Activated T-helper 9 cell treated with anti-CD3 and anti-CD28 coated beads, Interleukin-2, amount 50 U/mL, for 16 hours (primary cell): ENCODE results near the gene GRK1.
"Not testable (repeated sequence)": the region's sequence is repeated elsewhere in the genome, so short reads cannot be mapped to it uniquely, and the experiment has no call there.

Experiments used
- DNase-seq: peaks from one replicate; pipeline ENCODE4 v3.0.0-alpha.2; 2020; ENCODE audit warnings: low read depth

Gene GRK1

DNA sequence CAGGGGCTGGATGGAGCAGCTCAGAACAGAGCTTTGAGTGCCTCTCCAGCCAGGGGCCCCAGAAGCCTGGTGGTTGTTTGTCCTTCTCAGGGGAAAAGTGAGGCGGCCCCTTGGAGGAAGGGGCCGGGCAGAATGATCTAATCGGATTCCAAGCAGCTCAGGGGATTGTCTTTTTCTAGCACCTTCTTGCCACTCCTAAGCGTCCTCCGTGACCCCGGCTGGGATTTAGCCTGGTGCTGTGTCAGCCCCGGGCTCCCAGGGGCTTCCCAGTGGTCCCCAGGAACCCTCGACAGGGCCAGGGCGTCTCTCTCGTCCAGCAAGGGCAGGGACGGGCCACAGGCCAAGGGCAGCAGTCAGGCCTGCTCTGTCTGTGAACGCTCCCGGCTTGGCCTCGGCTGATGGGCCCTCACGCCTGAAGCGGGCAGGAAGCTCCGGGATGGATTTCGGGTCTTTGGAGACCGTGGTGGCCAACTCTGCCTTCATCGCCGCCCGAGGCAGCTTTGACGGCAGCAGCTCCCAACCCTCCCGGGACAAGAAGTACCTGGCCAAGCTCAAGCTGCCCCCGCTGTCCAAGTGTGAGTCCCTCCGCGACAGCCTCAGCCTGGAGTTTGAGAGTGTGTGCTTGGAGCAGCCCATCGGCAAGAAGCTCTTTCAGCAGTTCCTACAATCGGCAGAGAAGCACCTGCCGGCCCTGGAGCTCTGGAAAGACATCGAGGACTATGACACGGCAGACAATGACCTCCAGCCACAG is at the start of gene GRK1:
Gene GRK1, plus strand, starts transcription at position 269 of the 751 bp plus-strand sequence. Its CDS starts 168 bp downstream, at position 437.
- DNase-seq = no peak

DNA sequence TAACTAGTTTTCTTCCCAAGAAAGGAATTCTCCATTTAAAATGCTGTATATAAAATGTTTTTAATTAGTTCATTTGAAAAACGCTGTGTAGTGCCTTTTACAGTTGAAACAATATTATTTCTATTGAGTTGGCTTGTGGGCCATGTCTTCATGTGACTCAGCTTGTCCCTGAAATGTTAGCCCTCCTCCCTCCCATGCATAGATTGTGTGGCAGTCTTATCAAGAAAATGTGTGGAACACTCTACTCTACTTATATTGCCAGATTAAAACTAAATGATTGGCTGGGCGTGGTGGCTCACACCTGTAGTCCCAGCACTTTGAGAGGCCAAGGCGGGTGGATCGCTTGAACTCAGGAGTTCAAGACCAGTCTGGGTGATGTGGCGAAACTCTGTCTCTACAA is 49.1 kb upstream of the GRK1 start:
- no peak for DNase-seq

DNA sequence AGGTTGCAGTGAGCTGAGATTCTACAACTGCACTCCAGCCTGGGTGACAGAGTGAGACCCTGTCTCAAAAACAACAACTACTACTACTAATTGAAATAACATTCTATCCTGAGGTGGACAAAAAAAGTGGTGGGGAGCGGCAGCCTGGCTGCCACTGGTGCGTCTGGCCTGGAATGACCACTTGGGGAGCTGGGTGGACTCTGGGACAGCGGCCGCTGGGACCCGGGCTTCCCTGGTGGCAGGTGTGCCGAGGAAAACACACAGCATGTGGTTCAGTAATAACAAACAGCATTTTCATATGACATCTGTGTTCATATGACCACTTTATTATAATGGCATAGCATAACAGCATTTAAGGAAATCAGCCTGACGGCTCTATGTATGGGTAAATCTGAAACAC is 48.6 kb upstream of the GRK1 start:
- no peak for DNase-seq

DNA sequence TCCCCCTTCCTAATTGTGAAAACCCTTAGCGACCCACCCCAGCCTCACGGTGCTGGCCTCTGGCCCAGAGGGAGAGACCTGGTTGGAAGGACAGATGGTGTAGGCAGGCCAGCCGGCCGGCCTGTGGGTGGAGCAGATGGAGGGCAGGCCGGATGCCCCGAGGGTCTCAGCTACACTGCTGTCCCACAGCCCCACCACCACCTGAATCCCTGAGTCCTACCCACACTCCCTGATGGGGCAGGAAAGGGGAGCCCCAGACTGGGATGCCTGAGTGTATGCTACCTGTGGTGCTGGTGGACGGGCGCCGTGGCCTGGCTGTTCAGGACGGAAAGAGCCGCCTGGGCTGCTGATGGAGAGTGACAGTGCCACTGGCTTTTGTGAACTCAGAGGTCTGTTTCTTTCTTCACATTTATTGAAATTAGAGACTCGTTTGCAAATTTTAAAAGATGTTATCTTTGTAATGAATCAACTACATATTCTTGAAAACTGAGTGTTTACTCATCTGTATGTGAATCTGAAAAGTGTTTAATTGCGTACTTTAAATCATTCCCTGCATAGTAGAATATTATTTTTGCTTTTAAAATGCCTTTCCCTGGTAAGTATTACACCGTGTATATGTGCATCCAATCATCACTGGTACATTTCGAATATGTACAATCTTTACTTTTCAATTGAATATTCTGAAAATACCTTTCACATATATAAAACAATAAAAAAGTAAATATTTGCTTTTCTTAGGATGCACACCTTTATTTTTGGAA is 46.8 kb upstream of the GRK1 start:
- no peak for DNase-seq

DNA sequence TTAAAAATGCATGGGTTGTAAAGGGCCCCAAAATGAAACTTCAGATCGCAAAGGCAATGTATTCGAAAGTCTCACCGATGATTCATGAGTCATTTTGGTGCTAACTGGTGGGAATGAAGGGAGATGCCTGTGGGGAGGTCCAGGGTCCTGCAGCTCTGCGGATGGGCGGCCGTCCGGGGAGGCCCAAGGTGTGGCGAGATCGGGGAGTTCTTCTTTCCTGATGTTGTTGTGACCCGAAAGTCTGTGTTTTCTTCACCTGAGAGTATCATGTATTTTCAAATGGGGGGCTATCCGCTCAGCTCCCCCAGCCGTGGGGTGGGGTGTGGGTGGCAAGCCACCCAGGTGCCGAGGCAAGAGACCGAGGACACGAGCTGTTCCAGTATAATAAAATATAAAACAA is 46.0 kb upstream of the GRK1 start:
- DNase-seq = no peak

DNA sequence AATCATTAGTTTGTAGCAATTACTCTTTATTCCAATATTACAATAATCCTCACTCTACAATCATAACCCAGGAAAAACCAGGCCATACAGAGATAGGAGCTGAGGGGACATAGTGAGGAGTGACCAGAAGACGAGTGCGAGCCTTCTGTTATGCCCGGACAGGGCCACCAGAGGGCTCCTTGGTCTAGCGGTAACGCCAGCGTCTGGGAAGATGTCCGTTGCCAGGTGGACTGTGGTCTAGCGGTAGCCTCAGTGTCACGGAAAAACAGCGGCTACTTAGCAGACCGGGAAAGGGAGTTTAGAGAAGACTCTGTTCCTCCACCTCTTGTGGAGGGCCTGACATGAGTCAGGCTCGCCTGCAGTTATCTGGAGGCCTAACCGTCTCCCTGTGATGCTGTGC is 45.5 kb upstream of the GRK1 start:
- not testable (repeated sequence) for DNase-seq

DNA sequence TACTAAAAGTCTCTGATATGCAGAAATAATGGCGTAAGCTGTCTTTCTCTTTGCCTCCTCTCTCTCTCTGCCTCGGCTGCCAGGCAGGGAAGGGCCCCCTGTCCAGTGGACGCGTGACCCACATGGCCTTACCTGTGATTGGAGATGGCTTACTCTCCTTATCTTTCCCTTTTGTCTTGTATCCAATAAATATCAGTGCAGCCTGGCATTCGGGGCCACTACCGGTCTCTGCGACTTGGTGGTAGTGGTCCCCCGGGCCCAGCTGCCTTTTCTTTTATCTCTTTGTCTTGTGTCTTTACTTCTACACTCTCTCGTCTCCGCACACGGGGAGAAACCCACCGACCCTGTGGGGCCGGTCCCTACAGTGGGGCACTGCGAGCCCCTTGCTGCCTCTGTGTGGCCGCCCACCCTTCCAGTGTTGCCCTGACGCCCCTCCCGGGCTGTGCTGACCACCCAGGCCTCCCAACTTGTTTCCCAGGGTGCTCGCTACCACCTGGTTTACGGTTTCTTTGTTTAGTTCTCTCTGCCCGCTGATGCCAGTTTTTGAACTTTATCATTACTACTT is 45.0 kb upstream of the GRK1 start:
- DNase-seq = not testable (repeated sequence)

DNA sequence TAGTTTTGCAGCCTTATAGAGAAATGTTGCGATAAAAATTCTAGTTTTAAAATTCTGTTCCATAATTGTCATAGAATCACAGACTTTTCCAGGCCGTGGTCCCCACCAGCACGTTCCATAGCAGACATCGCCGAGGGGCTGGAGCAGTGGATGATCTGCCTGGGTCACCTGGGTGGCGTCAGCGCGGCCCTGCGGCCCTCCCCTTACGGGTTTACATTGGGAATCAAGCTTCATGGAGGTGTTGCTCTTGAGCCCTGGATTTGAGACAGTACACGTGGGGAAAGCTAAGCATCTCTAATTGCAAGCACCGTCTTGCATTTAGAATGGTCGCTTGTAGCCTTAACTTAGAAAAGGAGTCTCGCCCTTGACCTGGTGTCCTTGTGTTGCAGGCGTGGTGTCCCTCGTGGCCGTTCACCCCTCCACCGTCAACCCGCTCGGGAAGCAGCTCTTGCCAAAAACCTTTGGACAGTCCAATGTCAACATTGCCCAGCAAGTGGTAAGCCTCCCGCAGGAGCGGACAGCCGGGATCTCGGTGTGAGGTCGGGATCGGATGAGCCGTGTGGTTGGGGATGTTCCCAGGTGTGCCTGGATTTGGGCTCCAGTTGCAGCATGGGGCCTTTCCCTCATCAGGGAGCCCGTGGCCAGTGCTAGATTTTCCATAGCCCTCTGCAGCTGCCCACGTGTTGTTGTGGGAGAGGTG is 44.1 kb upstream of the GRK1 start:
- no peak for DNase-seq

DNA sequence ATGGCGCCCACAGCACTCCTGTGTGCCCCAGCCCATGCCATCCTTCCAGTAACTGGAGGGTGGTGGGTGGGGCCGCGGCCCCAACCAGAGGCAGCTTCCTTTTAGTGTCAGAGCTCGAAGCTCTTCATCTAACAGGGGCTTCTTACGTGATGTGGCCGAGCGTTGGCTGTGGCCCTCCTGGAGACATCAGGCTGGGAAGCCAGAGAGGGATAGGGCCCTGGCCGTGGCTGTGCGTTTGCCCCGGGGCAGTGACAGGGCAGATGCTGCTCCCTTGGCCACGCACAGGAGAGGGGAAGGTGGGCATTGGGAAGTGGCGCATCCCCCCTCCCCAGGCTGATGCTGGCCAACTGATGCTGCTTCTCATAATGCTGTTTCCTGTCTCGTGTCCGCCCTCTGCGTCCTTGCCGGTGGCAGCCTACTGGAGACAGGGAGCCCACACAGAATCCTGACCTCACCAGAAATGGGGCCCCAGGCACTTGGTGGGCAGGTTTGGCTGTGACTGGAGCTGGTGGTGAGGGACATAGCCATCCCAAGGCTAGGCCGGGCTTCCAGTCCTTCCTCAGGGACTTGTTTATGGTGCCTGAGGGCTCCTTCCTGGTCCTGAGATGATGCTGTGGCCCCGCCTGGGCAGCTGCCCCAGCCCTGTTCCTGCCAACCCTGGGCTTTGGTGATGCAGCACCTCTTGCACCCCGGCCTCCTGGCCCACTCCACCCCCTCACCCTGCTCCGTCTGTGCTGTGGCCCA is 43.4 kb upstream of the GRK1 start:
- DNase-seq = no peak

DNA sequence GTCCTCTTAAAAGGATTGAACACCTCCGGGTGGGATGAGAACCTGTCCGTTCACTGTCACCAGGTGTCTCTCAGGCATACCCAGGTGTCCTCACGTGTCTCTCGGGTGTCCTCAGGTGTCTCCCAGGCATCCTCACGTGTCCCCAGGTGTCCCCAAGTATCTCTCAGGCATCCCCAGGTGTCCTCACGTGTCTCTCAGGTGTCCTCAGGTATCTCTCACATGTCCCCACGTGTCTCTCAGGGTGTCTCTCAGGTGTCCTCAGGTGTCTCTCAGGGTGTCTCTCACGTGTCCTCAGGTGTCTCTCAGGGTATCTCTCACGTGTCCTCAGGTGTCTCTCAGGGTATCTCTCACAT is 42.8 kb upstream of the GRK1 start:
- no peak for DNase-seq

DNA sequence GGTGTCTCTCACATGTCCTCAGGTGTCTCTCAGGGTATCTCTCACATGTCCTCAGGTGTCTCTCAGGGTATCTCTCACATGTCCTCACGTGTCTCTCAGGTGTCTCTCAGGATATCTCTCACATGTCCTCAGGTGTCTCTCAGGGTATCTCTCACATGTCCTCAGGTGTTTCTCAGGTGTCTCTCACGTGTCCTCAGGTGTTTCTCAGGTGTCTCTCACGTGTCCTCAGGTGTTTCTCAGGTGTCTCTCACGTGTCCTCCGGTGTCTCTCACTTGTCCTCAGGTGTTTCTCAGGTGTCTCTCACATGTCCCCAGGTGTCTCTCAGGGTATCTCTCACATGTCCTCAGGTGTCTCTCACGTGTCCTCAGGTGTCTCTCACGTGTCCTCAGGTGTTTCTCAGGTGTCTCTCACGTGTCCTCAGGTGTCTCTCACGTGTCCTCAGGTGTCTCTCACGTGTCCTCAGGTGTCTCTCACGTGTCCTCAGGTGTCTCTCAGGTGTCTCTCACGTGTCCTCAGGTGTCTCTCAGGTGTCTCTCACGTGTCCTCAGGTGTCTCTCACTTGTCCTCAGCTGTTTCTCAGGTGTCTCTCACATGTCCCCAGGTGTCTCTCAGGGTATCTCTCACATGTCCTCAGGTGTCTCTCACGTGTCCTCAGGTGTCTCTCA is 42.2 kb upstream of the GRK1 start:
- not testable (repeated sequence) for DNase-seq

DNA sequence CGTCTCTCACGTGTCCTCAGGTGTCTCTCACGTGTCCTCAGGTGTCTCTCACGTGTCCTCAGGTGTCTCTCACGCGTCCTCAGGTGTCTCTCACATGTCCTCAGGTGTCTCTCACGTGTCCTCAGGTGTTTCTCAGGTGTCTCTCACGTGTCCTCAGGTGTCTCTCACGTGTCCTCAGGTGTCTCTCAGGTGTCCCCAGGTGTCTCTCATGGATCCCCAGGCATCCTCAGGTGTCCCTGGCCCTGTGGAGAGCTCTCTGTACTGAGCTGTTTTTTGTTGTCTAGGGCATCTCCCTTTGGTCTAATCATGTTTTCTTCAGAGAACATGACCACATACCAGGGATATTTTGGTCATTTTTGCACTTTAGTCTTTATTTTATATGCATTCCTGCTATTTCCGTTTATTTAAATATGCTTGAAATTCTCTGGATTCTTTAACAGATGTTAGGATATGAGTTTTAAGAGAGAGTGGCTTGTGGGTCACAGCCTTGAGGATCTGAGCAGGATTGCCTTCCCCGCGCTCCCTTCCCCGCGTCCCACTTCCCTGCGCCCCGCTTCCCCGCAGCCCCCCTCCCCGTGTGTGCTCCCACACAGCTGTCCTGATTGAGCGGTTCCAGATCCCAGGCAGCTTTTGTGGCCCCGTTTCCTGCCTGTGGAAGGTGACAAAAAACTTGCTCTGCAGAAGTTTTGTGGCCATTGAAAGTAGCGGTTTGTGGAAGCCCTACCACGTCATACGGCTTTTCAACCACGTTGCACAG is 40.9 kb upstream of the GRK1 start:
- no peak for DNase-seq

DNA sequence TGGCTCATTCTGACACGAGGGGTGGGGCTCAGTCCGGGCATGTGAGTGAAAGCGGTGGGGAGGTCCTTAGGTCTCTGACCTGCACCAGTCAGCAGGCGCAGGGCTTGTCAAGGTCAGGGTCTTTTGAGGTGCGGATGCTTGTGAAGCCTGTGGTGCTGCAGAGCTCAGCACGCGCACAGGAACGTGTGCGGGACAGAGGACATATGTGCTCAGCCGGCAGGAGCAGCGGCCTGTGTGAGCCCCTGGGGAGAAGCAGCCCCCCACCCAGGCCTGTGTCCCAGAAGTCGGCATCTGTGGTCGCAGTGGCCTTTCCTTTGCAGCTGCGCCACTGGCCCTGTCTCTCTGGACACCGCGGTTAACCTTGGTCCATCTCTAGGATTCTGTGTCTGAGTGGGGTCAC is 39.9 kb upstream of the GRK1 start:
- DNase-seq = no peak

DNA sequence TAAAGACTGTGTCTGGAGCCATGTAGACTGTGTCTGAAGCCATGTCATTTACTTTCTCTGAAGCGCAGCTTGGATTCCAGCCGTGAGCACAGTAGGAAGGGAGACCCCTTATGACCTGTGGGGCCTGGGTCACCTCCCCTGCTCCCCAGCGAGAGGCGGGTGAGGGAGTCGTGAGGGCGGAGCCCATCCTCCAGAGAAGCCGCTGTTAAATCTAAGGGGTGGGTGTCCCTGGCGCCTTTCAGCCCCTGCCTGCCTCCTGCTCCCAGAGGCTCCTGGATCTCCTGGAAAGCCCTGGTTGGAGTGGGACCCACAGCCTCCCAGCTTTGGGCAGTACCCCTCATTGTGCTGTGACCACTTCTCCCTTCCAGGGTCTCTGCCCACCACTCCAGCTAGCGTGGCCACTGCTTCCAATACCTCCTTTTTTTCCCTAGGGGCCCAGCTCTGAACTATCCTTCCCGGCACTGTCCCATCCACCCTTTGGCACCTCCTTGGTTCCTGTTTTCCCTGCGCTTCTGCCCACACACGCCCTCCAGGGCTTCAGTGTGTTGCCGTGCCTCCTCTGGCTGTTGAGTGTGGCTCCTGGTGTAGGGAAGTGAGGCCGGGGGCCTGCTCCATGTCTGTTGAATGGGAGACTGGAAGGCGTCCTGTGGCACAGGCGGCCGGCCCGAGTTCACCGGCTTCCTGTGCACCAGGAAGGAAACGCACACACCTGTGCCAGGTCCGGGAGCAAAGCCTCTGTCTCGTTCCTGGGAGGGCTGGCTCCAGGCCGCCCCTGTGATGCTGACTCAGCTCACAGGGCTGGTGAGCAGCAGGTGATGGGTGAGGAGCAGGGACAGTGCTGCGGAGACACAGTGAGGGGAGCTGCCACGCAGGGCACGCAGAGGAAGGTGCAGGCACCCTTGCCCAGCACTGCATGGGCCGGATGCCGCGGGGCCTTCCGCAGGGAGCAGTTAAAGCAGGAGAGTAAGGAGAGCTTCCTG is 38.4 kb upstream of the GRK1 start:
- no peak for DNase-seq

DNA sequence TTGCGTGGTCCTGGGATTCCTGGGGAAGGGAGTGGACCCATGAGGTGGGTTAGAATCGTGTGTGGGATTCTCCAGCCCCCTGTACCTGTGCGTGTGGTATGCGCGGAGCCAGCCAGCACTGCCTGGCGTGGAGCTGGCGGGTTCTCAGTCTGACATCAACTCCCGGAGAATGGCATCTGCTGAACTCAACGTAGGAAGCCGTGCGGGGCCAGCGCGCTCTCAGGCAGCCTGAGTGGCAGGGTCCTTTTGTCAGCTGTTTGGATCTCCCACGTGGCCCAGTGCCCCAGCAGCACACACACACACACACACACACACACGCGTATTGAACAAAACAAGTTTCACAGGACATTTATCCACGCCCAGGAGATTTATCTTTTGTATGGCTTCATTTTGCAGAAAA is 37.2 kb upstream of the GRK1 start:
- DNase-seq = no peak

DNA sequence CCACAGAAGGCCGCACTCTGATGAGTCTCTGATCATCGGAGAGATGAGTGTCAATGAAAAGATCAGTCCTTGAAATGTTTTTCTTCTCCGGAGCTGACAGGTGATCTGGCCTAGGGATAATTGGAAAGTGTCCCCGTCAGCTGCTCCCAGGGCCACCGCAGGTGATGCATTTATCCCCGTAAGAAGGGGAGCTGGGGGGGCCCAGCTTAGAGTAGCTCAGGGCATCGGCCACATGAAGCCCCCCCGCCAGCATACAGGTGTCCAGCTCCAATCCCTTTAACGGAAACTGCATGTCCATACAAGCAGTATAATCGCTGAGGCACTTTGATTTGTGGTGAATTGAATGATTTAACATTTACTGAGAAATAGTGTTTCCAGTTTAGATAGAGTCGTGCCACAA is 36.7 kb upstream of the GRK1 start:
- DNase-seq = no peak

DNA sequence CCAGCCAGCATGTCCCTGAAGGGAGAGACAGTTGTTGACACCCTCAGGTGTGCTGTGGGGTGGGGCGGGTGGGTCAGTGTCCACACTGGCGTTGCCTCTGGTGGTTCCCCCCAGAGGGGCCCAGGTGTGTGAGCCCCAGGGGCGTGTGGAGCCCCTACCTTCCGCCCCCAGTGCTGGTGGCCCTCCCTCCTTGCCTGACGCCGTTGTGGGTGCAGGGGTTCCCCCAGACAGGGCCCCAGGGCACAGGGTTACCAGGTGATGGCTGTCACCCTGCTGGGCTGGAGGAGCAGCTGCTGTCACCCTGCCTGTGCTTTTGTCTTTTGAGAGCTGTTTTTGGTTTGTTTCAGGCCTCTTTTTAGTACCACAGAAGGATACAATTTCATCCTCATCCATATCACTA is 36.2 kb upstream of the GRK1 start:
- DNase-seq = no peak

DNA sequence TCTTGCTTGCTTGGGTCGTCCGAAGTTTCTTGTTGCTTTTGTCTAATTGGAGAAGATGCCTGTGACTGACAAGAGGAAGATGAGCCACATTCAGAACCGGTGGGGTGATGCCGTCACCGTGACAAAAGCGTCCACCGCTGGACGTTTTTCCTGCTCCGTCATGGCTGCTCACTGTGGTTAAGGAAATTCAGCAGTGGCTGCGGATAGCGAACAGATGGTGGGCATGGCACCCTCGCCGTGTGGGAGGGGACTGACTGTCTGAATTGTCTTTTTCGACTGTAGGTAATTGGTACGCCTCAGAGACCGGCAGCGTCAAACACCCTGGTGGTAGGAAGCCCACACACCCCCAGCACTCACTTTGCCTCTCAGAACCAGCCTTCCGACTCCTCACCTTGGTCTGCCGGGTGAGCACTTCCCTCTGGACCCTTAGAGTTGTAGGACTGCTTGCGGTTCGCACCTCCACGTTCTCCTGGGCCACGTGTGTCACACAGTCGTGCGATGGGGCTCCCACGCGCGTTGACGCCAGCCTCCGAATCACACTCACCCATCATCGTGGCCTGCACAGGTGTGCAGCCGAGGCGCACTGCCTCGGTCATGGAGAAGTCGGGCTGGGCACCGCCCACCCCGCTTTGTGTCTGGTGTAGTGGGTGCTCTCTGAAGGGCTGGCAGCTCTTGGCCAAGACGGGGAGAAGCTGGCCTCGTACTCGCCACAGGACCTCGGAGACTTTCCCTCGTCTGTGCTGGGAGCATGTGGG is 35.5 kb upstream of the GRK1 start:
- no peak for DNase-seq
